ENCODE results near the gene TAF6.
A peak's percentile ranks its signal among the peaks of the same experiment; 100 is the strongest.
"Not testable (repeated sequence)": the region's sequence is repeated elsewhere in the genome, so short reads cannot be mapped to it uniquely, and the experiment has no call there.

TAF6 gene

DNA sequence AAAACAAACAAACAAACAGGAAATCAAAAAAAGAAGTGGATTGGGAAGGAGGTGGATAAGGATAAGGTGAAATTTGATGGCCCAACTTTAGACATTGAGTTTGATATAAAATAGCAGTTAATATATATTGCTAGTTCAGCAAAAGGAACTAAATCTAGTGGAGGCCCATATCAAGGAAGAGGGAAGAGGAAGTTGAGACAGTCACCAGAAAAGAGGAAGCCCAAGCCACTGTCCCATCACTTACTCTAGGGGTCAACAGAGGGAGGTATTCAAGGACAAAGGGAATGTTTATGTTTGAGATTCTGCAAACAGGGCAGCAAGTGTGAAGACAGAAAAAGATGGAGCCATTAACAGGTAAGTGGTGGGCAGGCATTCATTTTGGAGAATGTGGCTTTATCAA is 33.2 kb upstream of the TAF6 start:
- no peak for DNase-seq (ENCODE audit: low read depth)

DNA sequence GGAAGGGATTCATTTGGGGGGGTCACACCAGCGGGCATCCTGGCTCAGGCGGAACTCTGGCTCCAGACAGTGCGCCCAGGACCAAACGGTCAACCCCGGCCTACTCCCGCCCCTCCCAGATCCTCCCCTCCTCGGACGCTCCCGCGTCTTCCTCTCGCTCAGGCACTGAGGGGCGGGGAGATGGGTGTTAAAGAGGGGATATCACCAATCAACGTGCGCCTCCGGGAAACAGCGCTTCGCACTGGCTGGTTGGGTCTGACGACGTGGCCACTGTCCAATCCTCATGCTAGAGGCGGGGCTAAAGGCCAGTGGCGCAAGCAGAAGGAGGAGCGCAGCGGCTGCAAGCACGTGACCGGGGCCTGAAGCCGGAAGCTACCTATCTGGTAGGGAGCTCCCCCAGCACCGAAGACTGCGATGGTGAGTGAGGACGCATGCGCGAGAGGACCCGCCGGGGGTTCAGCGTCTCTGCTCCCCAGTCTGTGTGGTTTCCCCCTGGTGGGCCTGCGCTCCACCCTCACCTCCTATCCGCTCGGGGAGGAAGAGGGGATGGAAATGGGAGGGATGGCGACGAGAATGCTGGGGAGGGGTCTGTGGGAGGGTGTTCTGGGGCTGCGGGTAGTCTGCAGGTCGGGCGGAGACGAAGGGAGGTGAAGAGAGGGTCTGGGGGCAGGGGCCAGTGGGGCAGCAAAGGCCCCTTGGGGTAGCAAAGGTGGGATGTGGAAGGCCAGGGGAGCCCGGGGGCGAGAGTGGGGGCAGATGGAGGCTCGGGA is 29.6 kb upstream of the TAF6 start, which contains the start of gene LAMTOR4:
Gene LAMTOR4, plus strand, starts transcription at position 360 of the 770 bp plus-strand sequence. Its CDS starts 55 bp downstream, at position 415.
- DNase-seq (ENCODE audit: low read depth): peak; percentile 99

DNA sequence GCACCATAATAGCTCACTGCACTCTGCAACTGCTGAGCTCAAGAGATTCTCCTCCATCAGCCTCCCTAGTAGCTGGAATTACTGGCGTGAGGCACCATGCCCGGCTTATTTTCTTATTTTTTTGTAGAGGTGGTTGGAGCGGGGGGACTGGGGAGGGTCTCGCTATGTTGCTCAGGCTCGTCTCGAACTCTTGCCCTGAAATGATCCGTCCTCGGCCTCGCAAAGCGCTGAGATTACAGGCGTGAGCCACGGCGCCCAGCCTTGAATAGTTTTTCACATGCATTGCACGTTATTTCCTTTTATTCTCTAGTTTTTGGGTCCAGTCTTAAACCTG is 29.0 kb upstream of the TAF6 start:
- DNase-seq (ENCODE audit: low read depth): no peak

DNA sequence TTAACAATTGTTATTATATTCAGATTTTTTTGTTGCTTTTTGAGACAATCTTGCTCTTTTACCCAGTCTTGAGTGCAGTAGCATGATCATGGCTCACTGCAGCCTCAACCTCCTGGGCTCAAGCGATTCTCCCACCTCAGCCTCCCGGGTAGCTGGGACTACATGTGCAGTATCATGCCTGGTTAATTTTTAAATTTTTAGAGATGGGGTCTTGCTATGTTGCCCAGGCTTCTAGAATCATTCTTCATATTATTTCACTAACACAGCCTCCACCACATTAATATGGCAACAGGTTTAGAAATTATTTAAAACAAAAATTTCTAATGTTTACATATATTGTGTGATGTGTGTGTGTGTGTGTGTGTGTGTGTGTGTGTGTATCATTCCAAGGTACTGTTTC is 28.1 kb upstream of the TAF6 start:
- no peak for DNase-seq (ENCODE audit: low read depth)

DNA sequence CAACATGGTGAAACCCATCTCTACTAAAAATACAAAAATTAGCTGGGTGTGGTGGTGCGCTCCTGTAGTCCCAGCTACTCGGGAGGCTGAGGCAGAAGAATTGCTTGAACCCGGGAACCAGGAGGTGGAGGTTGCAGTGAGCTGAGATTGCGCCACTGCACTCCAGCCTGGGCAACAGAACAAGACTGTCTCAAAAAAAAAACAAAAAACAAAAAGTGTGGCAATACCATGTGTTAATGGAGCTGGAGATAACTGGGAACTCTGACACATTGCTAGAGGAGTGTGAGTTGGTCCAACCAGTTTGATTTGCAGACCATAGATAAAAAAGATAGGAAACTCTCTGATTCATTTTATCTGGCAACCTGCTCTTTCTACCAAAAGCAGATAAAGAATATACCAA is 27.2 kb upstream of the TAF6 start:
- DNase-seq (ENCODE audit: low read depth): peak; percentile 41

DNA sequence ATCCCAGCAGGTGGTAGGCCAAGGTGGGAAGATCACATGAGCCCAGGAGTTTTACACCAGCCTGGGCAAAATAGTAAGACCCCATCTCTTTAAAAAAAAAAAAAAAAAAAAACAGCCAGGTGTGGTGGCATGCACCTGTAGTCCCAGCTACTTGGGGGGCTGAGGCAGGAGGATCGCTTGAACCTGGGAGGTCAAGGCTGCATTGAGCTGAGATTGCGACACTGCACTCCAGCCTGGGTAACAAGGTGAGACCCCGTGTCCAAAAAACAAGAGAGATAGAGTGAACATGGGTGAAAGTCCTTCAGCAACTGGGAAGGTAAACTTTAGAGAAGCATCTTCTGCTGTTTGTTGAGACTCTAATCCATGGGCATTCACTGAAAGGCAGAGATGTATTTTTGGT is 23.3 kb upstream of the TAF6 start:
- no peak for DNase-seq (ENCODE audit: low read depth)

DNA sequence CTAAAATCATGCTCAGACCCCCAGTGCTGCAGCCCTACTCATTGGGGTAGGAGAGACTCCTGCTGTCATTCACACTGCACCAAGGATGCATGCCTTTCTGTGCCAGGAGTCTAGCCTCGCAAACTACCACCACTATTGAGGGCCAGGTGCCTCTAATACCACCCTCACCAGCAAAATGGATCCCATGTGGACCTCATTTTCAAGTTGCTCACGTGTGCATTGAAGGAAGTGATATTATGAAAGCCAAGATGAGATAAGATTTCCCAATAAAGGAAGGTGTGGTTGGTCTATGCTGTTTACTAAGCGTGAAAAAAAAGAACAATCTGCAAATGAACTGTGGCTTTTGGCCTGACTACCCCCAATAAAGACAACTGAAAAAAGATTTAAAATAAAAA is 22.4 kb upstream of the TAF6 start:
- DNase-seq (ENCODE audit: low read depth): no peak

DNA sequence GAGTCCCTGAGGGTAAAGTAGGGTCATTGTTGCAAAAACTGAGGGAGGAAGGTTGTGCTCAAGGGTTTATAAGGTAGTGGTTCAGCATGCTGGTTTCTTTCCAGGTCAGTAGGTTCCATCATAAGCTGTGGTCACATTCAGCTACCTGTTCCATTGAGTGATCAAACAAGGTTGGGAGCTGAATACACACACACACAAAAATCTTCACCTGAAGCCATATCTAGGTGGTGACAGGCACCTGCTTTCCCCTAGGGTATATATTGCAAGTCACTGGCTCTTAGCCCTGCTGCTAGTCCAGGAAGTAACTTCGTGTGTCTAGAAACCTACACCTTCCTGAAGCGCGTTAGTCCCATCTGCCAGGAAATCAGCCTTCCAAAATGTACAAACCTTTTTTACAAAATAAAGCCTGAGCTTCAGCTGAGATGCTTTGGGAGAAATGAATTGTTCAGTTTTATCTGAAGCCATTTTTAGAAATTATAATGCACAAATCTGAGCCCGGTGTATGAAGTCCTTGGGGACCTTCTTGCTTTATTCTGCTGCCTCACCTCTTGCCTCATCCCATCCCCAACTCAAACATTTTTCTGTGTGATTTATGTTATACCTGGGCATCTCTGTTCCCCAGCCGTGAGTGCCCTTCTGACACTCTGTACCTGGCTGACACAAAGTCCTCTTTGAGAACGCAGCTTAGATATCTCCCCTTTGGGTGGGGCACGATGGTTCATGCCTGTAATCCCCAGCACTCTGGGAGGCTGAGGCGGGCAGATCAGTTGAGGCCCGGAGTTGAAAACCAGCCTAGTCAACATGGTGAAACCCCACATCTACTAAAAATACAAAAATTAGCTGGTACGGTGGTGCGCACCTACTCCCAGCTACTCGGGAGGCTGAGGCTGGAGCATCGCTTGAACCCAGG is 18.9 kb upstream of the TAF6 start:
- DNase-seq (ENCODE audit: low read depth): no peak

DNA sequence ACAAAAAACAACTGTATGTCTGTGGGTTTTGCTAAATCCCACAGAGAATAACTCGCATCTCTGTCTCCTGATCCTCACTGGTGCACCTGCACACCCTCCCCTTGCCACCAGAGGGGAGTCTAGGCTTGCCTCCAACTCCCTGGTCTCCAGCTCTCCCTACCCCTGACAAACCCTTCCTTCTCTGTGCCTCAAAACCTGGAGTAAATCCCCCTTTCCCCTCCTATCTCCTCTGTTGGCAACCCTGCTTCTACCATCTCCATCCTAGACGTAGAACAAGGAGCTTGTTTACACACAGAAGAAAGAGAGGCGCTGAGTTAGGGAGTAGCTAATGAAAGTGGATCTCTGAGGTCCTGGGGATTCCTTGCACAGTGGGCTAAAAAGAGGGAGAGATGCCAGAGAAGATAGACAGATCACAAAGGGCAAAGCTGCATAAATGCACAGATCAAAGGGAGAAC is 13.6 kb upstream of the TAF6 start:
- DNase-seq (ENCODE audit: low read depth): peak; percentile 75

DNA sequence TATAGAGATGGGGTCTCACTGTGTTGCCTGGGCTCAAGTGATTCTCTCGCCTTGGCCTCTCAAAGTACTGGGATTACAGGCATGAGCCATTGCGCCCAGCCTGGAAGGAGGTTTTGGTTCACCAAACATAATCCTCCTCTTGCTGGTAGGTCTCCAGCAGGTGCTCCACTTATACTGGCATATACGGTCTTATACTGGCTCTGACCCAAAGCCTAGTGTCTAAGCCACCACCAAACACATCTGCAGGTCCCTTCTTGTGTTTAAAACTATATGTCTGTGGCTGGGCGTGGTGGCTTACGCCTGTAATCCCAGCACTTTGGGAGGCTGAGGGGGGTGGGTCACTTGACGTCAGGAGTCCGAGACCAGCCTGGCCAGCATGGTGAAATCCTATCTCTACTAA is 13.0 kb upstream of the TAF6 start:
- DNase-seq (ENCODE audit: low read depth): no peak

DNA sequence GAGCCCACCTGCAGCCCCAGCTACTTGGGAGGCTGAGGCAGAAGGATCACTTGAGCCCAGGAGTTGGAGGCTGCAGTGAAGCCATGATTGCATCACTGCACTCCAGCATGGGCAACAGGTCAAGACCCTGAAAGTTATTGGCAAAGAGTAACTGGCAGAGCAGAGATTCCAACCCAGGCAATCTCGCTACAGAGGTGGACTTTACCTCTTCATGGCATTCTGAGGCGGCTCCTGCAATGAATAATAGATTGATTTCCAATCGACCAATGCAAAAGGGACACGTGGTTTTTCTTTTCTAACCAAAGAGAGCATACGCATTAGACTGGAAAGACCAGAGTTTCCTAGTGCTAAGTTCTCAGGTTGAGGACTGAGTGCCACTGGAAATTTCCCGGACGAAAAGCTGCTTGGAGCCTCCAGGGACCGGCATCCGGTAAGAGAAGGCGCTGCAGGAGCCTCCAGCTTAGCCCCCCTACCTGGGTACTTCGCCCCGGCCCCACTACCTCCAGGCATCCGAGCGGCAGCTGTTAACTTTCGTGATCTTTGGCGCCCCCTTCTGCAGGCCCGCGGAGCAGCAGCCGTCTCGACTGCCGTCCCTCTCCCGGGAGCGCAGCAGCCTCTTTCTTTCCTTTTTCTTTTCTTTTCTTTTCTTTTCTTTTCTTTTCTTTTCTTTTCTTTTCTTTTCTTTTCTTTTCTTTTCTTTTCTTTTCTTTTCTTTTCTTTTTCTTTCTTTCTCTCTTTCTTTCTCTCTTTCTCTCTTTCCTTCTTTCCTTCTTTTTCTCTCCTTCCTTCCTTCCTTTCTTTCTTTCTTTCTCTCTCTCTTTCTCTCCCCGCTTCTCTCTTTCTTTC is 11.7 kb upstream of the TAF6 start:
- DNase-seq (ENCODE audit: low read depth): peak; percentile 66

DNA sequence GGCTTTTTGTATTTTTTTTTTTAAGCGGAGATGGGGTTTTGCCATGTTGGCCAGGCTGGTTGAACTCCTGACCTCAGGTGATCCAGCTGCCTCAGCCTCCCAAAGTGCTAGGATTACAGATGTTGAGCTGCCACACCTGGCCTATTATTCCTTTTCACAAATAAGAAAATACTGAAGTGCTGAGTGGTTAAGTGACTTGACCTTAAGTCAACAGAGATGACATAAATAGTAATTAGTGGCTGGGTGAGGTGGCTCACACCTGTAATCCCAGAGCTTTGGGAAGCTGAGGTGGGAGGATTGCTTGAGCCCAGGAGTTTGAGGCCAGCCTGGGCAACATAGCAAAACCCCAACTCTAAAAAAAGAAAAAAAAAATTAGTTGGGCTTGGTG is 11.1 kb upstream of the TAF6 start:
- not testable (repeated sequence) for DNase-seq (ENCODE audit: low read depth)

DNA sequence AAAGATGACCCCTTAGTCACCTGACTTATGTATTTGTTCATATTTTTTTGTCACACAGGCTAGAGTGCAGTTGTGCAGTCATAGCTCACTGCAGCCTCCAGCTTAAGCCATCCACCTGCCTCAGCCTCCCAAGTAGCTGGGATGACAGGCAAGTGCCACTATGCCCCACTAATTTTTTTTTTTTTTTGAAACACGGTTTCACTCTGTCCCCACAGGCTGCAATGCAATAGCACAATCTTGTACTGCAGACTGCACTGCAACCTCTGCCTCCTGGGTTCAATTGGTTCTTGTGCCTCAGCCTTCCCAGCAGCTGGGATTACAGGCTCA is 9.4 kb upstream of the TAF6 start:
- DNase-seq (ENCODE audit: low read depth): no peak

DNA sequence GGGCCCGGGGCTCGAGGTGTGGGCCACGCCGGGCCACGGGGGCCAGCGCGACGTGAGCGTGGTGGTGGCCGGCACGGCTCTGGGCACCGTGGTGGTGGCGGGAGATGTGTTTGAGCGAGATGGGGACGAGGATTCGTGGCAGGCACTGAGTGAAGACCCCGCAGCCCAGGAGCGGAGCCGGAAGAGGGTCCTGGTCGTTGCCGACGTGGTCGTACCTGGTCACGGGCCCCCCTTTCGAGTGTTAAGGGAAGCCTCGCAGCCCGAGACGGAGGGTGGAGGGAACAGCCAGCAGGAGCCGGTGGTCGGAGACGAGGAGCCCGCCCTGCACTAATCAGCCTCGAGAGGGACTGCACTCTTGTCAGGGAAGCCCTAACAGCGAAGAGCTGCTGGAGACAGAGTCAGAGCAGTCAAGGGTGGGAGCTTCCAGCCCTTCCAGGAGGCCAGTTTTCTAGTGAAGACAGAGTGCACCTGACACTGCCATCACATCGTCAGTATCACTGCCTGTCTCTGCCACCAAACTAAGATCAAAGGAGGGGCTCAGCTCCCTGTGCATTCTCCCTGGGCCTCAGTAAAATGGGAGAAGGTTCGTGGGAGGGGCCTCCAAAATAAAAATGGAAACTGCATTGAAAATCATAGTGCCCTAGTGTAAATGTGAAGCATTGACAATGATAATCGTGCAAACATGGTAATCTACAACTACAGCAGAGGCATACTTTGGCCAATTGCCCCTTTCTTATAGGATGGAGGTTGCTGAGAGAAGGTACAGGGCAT is 8.9 kb upstream of the TAF6 start:
- peak; percentile 30 for DNase-seq (ENCODE audit: low read depth)

DNA sequence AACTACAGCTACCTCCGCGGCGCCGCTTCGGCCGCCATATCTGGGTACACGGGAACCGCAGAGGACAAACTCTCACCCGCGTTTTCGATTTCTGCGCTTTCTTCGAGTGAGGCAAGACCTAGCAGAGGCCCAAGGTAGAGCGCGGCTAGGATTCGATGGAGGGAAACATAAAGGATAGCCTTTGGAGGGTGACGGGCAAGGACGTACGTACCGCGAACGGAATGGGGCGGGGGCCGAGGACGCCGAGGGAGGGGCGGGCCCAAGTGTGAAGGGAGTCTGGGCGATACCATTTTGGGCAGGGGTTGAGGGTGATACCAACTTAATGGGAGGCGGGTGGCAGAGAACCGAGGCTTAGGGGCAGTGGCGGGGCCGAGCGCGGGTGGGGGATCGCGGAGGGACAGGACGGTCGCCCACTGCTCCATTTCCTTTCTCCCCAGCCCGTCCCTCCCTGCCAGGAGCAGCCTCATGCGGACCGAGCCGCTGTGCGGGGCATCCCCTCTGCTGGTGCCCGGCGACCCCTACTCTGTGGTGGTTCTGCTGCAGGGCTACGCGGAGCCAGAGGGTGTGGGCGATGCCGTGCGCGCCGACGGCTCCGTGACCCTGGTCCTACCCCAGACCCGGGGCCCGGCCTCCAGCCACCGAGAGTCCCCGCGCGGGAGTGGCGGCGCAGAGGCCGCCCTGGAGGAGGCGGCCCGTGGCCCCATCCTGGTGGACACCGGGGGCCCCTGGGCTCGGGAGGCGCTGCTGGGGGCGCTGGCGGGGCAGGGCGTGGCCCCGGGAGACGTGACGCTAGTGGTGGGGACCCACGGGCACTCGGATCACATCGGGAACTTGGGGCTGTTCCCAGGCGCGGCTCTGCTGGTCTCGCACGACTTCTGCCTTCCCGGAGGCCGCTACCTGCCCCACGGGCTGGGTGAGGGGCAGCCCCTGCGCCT is 8.0 kb upstream of the TAF6 start, which contains the start of gene MBLAC1:
Gene MBLAC1, plus strand, starts transcription at position 37 of the 935 bp plus-strand sequence. Its CDS starts 429 bp downstream, at position 466.
- peak; percentile 88 for DNase-seq (ENCODE audit: low read depth)

DNA sequence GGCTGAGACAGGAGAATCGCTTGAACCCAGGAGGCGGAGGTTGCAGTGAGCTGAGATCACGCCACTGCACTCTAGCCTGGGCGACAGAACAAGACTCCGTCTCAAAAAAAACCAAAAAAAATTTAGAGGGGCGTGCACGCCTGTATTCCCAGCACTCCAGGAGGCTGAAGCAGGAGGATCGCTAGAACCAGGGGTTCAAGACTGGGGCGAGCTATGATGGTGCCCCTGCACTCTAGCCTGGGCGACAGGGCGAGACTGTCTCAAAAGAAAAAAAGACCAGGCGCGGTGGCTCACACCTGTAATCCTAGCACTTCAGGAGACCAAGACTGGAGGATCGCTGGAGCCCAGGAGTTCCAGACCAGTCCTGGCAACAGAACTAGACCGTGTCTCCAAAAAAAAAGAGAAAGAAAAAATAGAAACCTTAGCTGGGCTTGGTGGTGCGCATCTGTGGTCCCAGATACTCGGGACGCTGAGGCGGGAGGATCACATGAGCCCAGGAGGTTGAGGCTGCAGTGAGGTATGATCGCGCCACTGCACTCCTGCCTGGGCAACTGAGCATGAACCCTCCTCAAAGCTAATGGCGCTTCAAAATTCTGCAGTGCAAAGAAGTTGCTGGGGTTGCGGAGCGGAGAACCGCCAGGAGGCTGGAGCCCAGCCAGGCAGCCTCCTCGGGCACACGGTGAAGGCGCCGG is 7.2 kb upstream of the TAF6 start:
- DNase-seq (ENCODE audit: low read depth): no peak

DNA sequence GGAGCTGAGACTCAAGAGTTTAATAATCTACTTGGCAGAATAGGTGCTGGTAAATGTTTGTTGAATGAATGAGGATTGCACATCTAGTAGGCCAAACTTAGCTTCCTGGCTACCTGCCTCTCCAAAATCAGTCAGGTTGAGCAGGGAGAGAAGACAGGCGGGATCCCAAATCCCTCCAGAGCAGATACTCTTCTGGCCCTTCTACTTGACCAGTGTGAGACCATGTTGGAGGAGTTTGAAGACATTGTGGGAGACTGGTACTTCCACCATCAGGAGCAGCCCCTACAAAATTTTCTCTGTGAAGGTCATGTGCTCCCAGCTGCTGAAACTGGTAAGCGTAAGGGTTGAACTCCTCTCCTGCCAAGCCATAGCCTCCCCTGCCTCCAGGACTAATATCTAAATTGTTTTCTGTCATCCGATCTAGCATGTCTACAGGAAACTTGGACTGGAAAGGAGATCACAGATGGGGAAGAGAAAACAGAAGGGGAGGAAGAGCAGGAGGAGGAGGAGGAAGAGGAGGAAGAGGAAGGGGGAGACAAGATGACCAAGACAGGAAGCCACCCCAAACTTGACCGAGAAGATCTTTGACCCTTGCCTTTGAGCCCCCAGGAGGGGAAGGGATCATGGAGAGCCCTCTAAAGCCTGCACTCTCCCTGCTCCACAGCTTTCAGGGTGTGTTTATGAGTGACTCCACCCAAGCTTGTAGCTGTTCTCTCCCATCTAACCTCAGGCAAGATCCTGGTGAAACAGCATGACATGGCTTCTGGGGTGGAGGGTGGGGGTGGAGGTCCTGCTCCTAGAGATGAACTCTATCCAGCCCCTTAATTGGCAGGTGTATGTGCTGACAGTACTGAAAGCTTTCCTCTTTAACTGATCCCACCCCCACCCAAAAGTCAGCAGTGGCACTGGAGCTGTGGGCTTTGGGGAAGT is 5.4 kb upstream of the TAF6 start:
- no peak for DNase-seq (ENCODE audit: low read depth)

DNA sequence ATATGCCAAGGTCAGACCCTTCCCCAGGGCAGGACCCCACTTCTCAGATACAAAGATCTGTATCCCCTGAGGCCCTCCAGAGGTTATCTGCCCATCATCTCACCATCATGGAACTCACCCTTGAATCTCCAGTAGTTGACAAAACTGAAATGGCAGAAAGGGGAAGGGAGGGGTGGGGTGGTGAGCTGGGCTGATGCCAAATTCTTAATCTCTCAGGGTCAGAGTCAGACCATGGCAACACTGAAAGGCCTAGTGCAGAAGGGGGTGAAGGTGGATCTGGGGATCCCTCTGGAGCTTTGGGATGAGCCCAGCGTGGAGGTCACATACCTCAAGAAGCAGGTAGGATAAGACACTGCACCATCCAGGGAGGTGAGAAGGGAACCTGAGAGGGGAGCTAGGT is 3.4 kb upstream of the TAF6 start:
- no peak for DNase-seq (ENCODE audit: low read depth)

DNA sequence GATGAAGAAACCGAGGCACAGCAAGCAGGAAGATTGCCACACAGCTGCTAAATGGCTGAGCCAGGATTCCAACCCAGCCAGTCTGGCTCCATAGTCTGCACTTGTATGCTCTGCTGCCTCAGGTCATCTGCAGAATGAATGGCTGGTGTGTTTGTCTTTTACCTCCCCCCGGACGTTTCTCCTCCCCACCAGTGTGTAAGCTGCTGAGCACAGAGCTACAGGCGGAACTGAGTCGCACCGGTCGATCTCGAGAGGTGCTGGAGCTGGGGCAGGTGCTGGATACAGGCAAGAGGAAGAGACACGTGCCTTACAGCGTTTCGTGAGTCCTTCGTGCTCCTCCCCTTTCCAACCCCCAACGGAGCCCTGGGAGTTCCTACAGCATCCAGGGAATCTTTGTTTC is 2.9 kb upstream of the TAF6 start:
- no peak for DNase-seq (ENCODE audit: low read depth)

All from EH (cell line).